Body of pancreas (tissue), 4 donors: Measurements from ENCODE around the gene SMTNL2. TPM values are rescaled to one million over a fixed set of nuclear protein-coding genes. Genes with fewer than 3 reads are reported as not detected.
"Not testable (repeated sequence)": the region's sequence is repeated elsewhere in the genome, so short reads cannot be mapped to it uniquely, and the experiment has no call there.

ENCODE experiments used
- ATAC-seq: fragments of 150-250 bp; one replicate; pipeline ENCODE4 v1.9.1; 2016
- DNase-seq, 4 donors: peaks; one replicate each; pipeline ENCODE4 v3.0.0-alpha.2; 2019
- H3K27ac ChIP-seq, 4 donors: fragments of 200-600 bp; sonication (generic); 1 replicate in 3 of 4; 2 replicates in 1 of 4; pipeline versions ENCODE4 v1.5.1 to v1.6.1; 2016 to 2019; ENCODE audit warnings: mild to moderate bottlenecking in 1 of 4, mixed read lengths in 1 of 4, moderate library complexity in 1 of 4
- H3K27me3 ChIP-seq, 2 donors: fragments of 200-600 bp; sonication (generic); one replicate each; pipeline ENCODE4 v1.6.0; 2016; ENCODE audit warnings: mild to moderate bottlenecking in 1 of 2
- H3K36me3 ChIP-seq, 2 donors: fragments of 200-600 bp; sonication (generic); replicated peaks in 1 of 2; 2 replicates each; pipeline ENCODE4 v1.5.1; 2016; ENCODE audit warnings: low read depth in 2 of 2; ENCODE audit not compliant: insufficient read depth in 1 of 2
- H3K4me1 ChIP-seq: fragments of 200-600 bp; sonication (generic); one replicate; pipeline ENCODE4 v1.6.0; 2016
- H3K4me3 ChIP-seq, 2 donors: fragments of 200-600 bp; sonication (generic); 1 replicate in 1 of 2; 2 replicates in 1 of 2; pipeline ENCODE4 v1.5.1; 2016 to 2019
- H3K9me3 ChIP-seq, 3 donors: fragments of 200-600 bp; sonication (generic); 1 replicate in 2 of 3; 2 replicates in 1 of 3; pipeline ENCODE4 v1.5.1; 2016
- POLR2A ChIP-seq, 3 donors: fragments of 450-650 bp; IDR thresholded peaks; one replicate each; pipeline ENCODE4 v1.6.1; 2016; ENCODE audit warnings: antibody characterized with exemption in 3 of 3, mild to moderate bottlenecking in 2 of 3
- WGBS, 2 donors: methylation state at CpG; one replicate each; pipeline ENCODE4 v1.1.5; 2017; 5-methylcytosine and 5-hydroxymethylcytosine counted together
- intact Hi-C: fragments of 100-400 bp; cut with DNase I; formaldehyde crosslinking; loops from one replicate; pipeline ENCODE4 v1.15.1; 2023
- total RNA-seq, 2 donors: library from RNA; depleted of rRNA; stranded (reverse); fragments of >200 nt; gene quantifications; one replicate each; pipeline ENCODE4 v1.1.0, GENCODE V29; 2016
- TF ChIP-seq, protein P1 (sequence below), 7 experiments: fragments of 450-650 bp in 4 of 7; fragments of 200-600 bp in 3 of 7; sonication (generic) in 3 of 7; IDR thresholded peaks; one replicate each; pipeline ENCODE4 v1.5.1; 2016 to 2019; ENCODE audit warnings: antibody characterized with exemption in 7 of 7

The SMTNL2 gene
- total RNA-seq, 2 donors from 2014 or later, result 0.33 to 0.78 TPM

DNA sequence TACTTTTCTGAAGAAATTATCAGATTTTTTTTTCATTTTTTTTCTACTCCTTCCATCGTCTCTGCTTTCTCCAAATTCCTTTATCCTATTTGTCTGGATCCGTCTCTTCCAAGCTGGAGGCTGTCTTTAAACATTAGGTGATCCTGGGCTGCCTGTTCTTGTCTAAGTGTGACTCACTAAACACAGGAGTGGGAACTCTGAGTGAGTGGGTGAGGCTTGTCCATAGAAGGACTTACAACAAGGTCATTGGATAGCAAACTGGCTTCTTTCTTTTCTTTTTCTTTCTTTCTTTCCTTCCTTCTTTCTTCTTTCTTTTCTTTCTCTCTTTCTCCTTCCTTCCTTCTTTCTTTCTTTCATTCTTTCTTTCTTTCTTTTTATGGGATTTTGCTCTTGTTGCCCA is 38.9 kb downstream of the SMTNL2 start:
- H3K27ac ChIP-seq, result no peak overlapping the region

GRCh38 chr17:4624451-4624911 is 40.2 kb downstream of the SMTNL2 start:
- not testable (repeated sequence) for H3K36me3 ChIP-seq, DNase-seq, H3K27ac ChIP-seq, H3K9me3 ChIP-seq, H3K4me3 ChIP-seq, H3K27me3 ChIP-seq, H3K4me1 ChIP-seq, ATAC-seq
- WGBS, 2 donors, result 59 to 74% methylated on average over 3 of the region's 3 CpGs
- intact Hi-C loops, result loop anchor here (5.0 kb wide), 2 partner anchors 52 to 207 kb away; no protein-coding TSS in a partner anchor

More for the DNA sequence above, 38.9 kb downstream of the SMTNL2 start:
- intact Hi-C loops, result loop anchor here (5.0 kb wide), 2 partner anchors 51 to 206 kb away; no protein-coding TSS in a partner anchor
- no peaks in the 10 kb centered on the region for H3K27me3 ChIP-seq
- no peaks in the 10 kb centered on the region for H3K4me1 ChIP-seq
- WGBS, 2 donors, result 60 to 77% methylated on average over 2 of the region's 2 CpGs
- no peaks in the 10 kb centered on the region for H3K9me3 ChIP-seq
- no peak for ATAC-seq
- no peak overlapping the region for H3K4me3 ChIP-seq
- TF ChIP-seq, protein P1, sequence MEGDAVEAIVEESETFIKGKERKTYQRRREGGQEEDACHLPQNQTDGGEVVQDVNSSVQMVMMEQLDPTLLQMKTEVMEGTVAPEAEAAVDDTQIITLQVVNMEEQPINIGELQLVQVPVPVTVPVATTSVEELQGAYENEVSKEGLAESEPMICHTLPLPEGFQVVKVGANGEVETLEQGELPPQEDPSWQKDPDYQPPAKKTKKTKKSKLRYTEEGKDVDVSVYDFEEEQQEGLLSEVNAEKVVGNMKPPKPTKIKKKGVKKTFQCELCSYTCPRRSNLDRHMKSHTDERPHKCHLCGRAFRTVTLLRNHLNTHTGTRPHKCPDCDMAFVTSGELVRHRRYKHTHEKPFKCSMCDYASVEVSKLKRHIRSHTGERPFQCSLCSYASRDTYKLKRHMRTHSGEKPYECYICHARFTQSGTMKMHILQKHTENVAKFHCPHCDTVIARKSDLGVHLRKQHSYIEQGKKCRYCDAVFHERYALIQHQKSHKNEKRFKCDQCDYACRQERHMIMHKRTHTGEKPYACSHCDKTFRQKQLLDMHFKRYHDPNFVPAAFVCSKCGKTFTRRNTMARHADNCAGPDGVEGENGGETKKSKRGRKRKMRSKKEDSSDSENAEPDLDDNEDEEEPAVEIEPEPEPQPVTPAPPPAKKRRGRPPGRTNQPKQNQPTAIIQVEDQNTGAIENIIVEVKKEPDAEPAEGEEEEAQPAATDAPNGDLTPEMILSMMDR (IDR thresholded peaks at IDR 0.05), result no peak
- no peak for TF ChIP-seq POLR2A (IDR thresholded peaks at IDR 0.05)
- no peak for DNase-seq
- H3K36me3 ChIP-seq, result no peaks in the 10 kb centered on the region

GRCh38 chr17:4625181-4625617 is 40.9 kb downstream of the SMTNL2 start:
- no peaks in the 10 kb centered on the region for H3K9me3 ChIP-seq
- no peak for DNase-seq
- H3K4me3 ChIP-seq, result no peak overlapping the region
- intact Hi-C loops, result no loop called here
- ATAC-seq, result no peak
- H3K27me3 ChIP-seq, result no peaks in the 10 kb centered on the region
- H3K27ac ChIP-seq, result no peak overlapping the region
- whole genome bisulfite sequencing, 2 donors, result 79 to 87% methylated on average over 12 of the region's 12 CpGs
- TF ChIP-seq, protein P1 (IDR thresholded peaks at IDR 0.05), result no peak
- TF ChIP-seq POLR2A (IDR thresholded peaks at IDR 0.05), result no peak
- no peaks in the 10 kb centered on the region for H3K36me3 ChIP-seq
- H3K4me1 ChIP-seq, result no peaks in the 10 kb centered on the region

GRCh38 chr17:4626734-4627256 is 42.5 kb downstream of the SMTNL2 start:
- intact Hi-C loops, result no loop called here

GRCh38 chr17:4631431-4631830 is 47.1 kb downstream of the SMTNL2 start:
- no peaks in the 10 kb centered on the region for H3K36me3 ChIP-seq
- ATAC-seq, result no peak
- 56 to 76% methylated on average over 3 to 8 of the region's 8 CpGs for WGBS, 2 donors
- no peak for DNase-seq
- no peak for TF ChIP-seq POLR2A (IDR thresholded peaks at IDR 0.05)
- TF ChIP-seq, protein P1 (IDR thresholded peaks at IDR 0.05), result no peak
- H3K4me1 ChIP-seq, result no peaks in the 10 kb centered on the region
- intact Hi-C loops, result no loop called here
- H3K9me3 ChIP-seq, result no peaks in the 10 kb centered on the region
- H3K27me3 ChIP-seq, result no peaks in the 10 kb centered on the region
- H3K4me3 ChIP-seq, result no peak overlapping the region
- no peak overlapping the region for H3K27ac ChIP-seq

More at GRCh38 chr17:4626734-4627256, 42.5 kb downstream of the SMTNL2 start:
- WGBS, 2 donors, result 57 to 66% methylated on average over 3 to 4 of the region's 4 CpGs
- no peaks in the 10 kb centered on the region for H3K9me3 ChIP-seq
- H3K27me3 ChIP-seq, result no peaks in the 10 kb centered on the region
- no peak overlapping the region for H3K4me3 ChIP-seq
- ATAC-seq, result no peak
- no peak for DNase-seq
- H3K27ac ChIP-seq, result no peak overlapping the region
- TF ChIP-seq, protein P1 (IDR thresholded peaks at IDR 0.05), result no peak
- TF ChIP-seq POLR2A (IDR thresholded peaks at IDR 0.05), result no peak
- no peaks in the 10 kb centered on the region for H3K36me3 ChIP-seq
- no peaks in the 10 kb centered on the region for H3K4me1 ChIP-seq
